ENCODE results near the gene PPIL1.

The PPIL1 gene

DNA sequence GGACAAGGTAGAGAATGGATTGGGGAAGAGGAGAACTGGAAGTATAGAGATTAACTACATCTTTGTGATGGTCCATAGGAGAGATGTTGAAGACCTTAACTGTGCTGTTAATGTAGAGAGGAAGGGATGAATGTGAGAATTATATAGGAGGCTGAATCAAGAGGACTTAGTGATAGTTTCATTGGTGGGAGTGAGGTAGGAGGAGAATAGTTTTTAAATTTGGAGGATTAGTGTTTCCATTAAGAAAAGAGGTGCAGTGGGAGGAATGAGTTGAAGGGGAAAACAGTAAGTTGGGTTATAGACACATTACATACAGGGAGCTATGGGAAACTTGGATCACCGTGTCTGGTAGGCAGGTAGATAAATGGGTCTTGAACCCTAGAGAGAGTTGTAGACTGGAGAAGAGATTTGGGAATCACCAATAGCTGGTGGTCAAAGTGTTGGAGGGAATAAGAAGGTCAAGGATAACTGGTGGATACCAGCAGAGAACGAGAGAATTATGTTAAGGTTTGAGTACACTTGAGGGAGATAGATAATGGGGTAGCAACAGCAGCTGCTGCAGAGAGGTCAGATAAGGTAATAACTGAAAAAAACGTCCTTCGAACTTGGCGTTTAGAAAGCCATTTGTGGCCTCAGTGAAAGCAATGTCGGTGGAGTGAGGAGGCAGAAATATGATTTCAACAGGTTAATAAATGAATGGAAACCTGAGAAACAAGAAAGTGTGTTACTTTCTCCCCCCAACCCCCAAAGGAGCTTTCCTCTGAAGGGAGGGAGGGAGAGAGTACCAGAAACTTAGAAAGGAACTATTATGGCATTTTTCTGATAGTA is 14.3 kb upstream of the PPIL1 start:
- DNase-seq (ENCODE audit: low read depth, low spot score): no peak

DNA sequence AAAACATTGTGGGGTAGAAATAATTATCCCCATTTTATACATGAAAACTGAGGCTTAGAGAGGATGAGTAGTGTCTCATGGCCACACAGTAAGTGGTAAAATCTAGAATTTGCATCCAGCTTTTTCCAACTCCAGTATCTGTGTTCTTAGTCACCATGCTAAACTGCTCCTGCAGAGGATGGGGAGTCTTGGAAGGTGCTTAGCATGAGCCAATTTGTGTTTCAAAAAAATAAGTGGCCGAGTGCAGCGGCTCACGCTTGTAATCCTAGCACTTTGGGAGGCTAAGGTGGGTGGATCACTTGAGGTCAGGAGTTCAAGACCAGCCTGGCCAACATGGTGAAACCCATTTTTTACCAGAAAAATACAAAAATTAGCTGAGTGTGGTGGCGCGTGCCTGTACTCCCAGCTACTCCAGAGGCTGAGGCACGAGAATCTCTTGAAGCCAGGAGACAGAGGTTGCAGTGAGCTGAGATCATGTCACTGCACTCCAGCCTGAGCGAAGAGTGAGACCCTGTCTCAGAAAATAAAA is 13.6 kb upstream of the PPIL1 start:
- DNase-seq (ENCODE audit: low read depth, low spot score): no peak

DNA sequence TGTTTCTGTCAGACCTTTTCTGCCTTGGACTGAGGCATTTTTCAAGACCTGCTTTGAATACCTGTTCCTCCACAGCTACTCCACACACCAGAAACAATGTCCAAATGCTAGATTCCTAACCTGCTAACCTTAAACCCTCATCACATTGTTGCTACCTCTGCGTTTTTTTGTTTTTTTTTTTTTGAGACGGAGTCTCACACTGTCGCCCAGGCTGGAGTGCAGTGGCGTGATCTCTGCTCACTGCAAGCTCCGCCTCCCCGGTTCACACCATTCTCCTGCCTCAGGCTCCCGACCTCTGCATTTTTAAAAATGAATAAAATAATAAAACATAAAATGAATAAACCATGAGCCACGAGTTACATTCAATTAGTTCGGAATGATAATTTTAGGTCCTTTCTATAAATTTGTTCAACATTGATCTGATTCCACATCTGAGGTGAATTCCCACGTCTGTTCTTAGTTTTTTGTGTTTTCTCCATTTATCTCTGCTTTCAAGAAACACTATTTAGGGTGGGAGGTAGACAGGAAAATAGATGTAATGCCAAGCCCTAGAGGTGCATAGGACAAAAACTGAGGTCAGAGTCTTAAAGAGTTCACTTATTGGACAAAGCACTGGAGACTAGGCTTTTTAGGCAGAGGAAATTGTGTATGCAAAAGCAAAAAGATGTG is 12.5 kb upstream of the PPIL1 start:
- no peak for DNase-seq (ENCODE audit: low read depth, low spot score)

DNA sequence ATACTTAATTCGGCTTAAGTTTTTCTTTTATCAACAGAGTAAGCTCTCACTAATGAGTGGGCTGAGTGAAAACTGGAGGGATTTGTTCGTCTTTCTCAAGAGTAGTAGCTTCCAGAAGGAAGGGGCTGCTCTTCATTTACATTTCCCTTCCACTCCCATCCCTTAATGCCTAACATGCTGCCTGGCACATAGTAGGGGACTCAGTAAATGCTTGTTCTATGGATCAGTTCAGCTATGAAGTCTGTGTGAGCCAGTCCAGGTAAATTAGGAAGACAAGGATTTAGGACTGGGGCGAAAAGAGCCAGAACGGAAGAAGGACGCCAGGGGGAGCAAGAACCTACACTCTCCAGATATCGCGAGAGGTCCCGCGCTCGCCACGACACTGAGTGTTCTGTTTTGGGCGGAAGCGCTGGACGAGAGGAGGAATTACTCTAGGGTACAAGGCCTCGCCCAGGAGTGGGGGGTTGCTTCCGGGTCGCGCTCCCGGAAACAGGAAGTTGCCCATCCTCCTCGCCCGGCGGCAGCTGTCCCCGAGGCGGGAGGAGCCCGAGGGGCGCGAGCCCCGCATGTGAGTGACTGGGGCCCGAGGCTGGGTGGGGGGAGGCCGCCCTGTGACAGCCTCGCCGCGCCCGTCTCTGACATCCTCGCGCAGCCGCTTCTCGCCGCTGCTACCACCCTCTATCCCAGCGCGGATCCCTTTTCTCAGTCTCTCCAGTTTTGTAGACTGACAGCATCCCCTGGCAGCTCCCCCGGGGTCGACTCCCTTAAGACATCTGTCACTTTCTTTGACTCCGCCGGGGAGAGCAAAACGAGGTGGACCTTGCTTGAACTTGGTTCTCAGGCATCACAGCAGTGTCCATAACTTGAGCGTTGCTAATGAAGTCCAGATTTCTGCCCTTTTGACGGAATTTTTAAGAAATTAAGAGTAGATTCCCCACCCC is 11.1 kb upstream of the PPIL1 start, which contains the start of gene C6orf89:
C6orf89 (plus strand) TSS at position 492 of the 941 bp plus-strand sequence. CDS start 13,493 bp downstream, outside the sequence.
- peak; percentile 99 for DNase-seq (ENCODE audit: low read depth, low spot score)

DNA sequence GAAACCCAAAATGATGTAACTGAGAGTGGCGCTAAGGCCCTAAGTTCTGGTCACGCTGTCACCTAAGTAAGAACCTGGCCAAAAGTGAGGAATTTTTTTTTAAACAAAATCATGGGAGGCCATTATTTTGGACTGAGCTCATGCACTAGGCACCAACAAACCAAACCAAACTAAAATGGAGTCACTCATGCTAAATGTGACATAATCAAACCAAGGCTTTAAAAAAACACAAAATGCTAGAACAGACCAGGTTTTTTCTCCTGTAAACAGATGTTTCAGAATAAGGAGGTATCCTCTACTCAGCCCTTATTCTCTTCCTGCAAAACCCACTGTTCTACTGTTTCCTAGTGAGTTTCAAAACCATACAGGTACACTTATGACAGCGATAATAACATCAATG is 10.0 kb upstream of the PPIL1 start:
- DNase-seq (ENCODE audit: low read depth, low spot score): no peak

DNA sequence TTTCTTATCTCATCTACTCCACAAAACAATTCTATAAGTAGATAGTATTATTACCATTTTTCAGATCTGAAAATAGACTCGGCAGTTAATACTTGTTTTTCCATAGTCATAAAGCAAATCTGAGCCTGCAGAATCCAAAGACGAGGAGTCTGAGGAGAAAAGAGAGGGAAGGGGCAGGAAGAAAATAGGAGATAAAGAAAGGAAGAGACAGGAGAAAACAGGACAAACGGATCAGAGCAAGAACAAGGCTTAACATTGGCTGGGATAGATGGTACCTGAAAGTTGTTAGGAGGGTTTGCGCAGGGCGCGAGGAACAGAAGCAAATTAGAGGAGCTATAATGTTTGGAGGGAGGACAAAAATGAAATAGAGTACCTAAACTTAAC is 639 bp upstream of the PPIL1 start:
- DNase-seq (ENCODE audit: low read depth, low spot score): no peak

DNA sequence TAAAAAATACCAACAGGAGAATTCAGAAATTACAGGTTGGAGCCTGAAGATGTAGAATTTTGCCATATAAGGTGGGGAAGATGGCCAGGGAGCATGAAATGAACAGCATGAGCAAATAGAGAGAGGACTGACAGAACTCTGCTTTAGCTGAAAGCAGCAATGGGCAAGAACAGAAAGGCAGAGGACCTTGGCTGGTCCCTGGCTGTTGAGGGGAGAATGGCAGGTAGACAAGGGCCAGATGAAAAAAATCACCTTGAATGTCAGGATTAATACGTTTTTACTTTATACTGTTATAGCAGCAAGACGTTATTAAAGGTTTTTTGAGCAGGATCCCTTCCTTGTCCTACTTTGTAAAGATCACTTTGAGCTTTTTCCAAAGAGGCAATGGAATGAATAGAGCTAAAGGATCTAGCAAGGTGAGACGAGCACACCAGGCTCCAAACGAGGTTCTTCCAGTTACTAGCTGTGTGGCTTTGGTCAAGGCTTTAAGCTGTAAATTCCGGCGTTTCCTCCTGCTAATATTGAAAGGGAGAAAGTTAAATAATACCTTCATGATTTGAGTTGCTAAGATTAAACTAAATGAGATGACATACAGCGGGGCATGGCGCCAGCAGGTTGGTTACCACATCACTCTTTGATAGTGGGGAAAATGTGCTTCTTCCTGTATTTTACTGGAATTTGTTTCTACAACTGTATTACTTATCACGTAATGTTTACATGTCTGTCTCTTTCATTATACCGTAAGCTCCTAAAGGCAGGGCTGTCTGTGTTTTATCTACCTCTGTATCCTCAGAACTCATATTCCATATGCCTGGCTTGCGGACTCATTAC is 776 bp downstream of the PPIL1 start:
- no peak for DNase-seq (ENCODE audit: low read depth, low spot score)

DNA sequence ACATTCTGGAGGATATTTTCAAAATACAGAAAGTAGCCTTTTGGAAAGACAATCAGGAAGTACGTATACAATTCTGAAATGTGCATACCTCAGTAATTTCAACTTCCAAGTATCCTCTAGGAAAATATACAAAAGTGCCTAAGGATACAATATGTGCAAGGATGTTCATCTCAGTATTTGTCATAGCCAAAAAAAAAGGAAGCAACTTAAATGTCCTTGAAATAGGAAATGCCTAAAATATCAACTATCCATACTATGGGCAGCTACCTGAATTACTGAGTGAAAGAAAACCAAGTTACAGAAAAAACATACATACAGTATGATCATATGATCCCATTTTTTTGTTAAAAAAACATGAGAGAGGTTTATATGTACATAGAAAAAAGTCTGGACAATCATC is 1.5 kb downstream of the PPIL1 start:
- DNase-seq (ENCODE audit: low read depth, low spot score): no peak

DNA sequence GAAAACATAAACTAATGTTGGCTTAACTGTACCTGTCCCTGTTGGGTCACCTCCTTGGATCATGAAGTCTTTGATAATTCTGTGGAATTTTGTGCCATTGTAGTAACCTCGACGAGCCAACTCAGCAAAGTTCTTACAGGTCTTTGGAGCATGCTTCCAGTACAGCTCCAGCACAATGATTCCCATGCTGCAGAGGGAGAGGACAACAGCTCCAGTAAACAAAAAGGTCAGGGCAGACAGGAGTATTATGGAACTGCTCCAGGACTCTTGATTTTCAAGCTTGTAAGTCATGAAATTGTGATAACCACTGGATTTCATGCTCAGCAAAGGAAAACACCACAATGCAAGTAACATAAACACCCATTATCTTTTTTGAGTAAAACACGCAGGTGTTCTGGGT is 2.9 kb downstream of the PPIL1 start:
- no peak for DNase-seq (ENCODE audit: low read depth, low spot score)

DNA sequence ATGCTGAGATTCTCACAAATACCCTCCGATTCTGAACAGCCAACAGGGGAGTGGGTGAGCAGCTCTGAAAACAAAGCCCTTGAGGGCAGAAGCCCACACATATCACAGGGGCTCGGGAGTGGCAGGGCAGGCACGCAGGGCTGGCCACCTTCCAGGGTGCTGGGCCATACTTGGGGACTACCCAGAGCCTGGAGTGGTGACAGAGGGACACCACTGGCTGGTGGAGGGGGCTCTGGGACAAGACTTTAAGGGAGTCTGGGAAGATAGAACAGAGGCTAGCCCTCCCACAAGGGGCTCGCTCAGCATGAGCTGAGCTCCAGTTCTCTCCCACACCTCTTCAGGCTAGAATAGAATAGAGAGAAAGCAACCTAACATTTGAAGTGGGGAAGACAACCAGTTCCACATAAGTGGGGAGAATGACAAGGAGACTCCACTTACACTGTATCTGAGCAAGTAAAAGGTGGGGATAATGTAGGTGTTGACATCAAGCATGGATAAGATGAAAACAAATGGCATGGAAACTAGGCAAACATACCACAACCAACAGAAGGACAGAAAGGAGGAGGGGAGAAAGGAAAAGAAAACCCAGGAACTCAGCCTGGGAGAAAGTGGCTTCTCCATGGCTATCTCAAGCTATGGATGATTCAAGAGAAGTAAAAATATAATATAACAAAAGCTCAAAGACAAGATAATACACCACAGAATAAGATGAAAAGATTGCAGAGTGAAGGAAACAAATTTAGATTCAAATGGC is 7.0 kb downstream of the PPIL1 start:
- no peak for DNase-seq (ENCODE audit: low read depth, low spot score)

DNA sequence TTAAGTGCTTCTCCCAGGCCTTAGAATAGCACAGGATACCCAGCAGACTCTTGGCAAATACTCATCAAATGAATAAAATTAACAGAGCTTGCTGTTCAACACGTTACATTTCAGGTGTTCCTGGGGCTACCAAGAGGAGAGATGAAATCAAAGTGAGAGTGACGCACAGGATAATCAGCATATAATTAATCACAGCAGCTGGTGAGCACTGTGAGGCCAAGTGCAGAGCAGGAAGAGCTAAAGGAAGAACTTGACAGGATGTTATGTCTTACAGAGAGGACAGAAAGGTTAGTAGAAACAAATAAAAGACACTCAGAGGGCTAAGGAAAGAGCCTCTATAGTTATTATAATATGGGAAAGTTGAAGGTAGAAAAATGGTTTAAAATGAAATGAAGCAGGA is 8.8 kb downstream of the PPIL1 start:
- no peak for DNase-seq (ENCODE audit: low read depth, low spot score)

DNA sequence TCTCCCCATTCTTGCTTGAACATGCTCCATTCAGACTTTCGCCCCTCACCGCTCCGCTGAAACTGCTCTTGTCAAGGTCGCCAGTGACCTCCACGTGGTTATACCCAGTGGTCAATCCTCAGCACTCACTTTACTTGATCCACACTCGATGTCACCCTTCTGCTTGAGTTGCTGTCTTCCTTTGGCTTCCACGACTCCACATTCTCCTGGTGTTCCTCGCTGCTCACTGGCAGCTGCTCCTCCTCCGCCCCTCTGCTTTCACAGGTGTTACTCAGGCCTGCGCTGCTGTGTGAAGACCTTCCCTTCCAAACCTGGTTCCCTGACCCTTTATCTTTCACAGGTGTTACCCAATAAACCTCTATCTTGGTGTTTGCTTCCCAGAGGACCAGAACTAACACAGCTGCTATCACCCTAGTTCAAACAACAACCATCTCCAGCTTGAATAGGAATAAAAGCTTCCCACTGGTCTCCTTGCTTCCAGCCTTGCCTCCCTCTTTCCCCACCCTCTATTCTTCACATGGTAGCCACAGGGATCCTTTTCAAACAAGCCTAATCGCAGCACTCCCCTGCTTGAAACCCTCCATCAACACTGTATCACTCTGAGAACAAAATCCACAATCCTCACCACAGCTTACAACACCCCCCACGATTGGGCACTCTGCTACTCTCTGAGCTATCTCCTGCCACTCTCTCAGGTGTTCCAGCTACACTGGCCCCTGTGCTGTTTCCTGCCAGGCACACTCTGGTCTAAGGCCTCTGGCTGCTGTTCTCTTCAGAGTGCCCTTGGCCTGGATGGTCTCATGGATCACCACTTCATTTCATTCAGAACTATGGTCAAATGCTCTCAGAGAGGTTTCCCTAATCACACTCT is 10.7 kb downstream of the PPIL1 start:
- no peak for DNase-seq (ENCODE audit: low read depth, low spot score)

DNA sequence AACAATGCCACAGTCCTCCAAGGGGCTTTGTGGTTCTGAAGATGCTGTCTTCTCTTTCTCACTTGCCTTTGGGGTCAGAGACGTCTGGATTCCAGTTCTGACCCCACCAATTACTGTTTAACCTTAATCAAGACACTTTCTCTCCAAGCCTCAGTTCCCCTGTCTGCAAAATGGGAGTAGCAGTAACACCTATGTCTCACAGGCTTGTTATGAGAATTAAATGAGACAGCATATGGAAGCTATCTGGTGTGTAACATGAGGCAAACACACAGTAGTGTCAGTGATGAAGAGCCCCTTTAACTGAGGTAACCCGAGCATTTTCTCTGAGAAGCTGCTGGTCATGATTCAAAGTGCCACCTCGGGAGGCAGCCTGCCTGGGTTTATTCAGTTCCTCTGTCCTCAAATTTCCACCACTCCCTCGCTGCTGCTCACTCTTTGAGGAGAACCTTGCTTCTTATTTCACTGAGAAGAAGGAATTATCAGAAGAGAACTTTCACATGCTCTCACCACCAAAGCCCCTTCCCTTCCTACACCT is 11.7 kb downstream of the PPIL1 start:
- no peak for DNase-seq (ENCODE audit: low read depth, low spot score)

DNA sequence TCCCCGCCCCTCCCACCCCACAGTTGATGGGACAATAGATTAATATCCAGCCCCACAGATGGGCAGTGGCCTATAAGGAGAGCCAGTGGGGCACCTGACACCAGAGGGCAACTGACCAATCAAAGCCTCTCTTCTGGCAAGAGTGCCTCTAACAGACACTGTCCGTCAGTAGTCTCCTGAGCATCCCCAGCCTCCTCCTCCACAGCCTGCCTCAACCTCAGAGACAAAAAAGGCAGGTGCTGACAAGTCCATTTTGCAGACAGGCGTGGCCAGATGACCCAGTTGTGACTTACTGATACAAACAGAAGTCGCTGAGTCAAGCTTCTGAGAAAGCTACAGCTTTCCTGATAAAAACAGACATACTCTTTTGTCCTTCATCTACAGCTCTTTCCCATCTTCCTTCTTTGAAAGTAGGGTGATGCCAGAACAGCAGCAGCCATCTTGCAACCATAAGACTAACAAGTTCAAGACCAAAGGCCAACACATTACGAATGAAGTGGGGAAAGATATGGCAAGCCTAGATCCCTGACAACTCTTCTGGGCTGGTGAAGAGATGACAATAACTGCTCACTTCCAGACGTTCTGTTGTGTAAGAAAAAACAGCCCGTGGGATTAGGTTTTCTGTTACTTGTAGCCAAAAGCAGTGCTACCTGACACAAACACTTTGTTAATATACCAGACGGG is 12.3 kb downstream of the PPIL1 start:
- no peak for DNase-seq (ENCODE audit: low read depth, low spot score)

DNA sequence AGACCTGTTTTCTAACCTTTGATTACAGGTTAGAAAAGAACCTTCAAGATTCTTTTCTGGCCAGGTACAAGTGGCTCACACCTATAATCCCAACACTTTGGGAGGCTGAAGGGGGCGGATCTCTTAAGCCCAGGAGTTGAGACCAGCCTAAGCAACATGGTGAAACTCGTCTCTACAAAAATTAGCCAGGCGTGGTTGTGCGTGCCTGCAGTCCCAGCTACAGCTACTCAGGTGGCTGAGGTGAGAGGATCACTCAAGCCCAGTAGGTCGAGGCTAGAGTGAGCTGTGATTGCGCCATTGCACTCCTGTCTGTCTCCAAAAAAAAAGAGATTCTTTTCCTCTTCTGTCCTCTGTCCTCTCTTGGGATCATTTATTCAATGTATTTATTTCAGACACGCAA is 14.5 kb downstream of the PPIL1 start:
- no peak for DNase-seq (ENCODE audit: low read depth, low spot score)

DNA sequence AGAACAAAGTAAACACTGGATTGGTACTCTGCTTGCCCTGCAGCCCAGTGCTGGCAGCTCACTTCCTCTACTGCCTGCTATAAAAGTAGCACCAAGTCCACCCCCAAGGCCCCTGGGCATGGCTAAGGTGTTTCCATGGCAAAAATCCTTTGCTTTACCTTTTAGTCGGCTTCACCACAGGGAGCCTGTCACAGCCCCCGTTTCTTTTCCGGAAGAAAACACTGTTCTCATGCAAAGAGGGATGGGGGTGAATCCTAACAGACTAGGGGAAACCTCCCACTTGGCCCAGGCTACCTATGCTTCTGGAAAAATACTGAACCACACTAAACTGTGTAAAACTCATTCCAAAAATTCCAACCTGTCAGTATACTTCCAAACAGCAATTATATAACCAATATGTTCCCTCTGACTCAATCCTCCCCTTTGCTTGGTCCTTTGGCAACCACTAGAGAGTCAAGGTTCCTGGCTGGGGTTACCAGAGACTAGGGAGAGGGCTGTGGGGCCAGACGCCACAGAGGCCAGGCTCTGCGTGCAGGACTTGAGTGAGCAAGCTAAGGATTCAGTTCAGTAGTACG is 16.1 kb downstream of the PPIL1 start:
- DNase-seq (ENCODE audit: low read depth, low spot score): peak; percentile 58

DNA sequence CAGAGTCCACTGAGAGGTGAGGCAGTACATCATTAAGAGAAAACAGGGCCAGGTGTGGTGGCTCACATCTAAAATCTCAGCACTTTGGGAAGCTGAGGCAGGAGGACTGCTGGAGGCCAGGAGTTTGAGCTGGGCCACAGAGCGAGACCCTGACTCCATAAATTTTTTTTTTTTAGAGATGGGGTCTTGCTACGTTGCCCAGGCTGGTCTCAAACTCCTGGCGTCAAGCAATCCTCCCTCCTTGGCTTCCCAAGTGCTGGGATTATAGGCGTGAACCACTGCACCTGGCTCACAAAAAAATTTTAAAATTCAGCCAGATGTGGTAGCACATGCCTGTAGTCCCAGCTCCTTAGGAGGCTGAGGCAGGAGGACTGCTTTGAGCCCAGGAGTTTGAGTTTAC is 17.3 kb downstream of the PPIL1 start:
- no peak for DNase-seq (ENCODE audit: low read depth, low spot score)

DNA sequence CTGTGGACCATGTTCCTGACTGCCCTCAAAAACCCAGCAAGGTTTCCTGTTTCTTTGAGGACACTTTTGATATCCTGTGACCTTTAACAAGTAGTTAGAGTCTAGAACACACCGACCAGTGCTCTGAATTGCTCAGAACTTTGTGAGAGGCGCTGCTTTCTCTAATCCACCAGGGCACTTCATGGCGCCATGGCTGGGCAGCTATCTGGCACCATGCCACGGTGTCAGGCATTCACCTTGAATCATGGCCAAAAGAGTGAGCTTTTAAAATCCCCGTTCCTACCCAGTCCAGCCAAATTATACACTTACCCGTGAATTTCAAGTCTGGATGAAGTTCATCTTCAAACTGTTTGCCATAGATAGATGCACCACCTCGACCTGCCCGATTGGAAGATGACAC is 18.3 kb downstream of the PPIL1 start:
- no peak for DNase-seq (ENCODE audit: low read depth, low spot score)
